Endothelial cell of umbilical vein (primary cell): Measurements from ENCODE around the gene LFNG. TPM values are rescaled to one million over a fixed set of nuclear protein-coding genes. Genes with fewer than 3 reads are reported as not detected.
A peak's percentile ranks its signal among the peaks of the same experiment; 100 is the strongest.

Experiments
- BruUV-seq: library from RNA; stranded (reverse); fragments of 400-500 nt; replicated peaks from 2 replicates; lab custom pipeline; 2021; lab: Mats Ljungman, UMichigan
- CTCF ChIA-PET: fragments of 300-600, 350-600 bp; sonication (Branson Sonifier 250); formaldehyde crosslinking; loops from one replicate; lab custom pipeline; 2021; ENCODE audit warnings: antibody characterized with exemption, inconsistent platforms; lab: Charles Lee
- POLR2A ChIA-PET: fragments of 300-600, 350-600 bp; sonication (Branson Sonifier 250); formaldehyde crosslinking; loops from one replicate; lab custom pipeline; 2021; ENCODE audit warnings: antibody characterized with exemption, inconsistent platforms; lab: Charles Lee
- DNase-seq: peaks from one replicate; pipeline ENCODE4 v3.0.0-alpha.2; 2011; ENCODE audit warnings: low read depth, low spot score
- FAIRE-seq: peaks from 2 replicates; lab custom pipeline; 2011; peaks lifted over from hg19 to GRCh38; lab: Jason Lieb, UNC
- H2AFZ ChIP-seq: 2 replicates; pipeline ENCODE4 v1.6.0; 2012; ENCODE audit warnings: low read depth, low read length, control low read depth, inconsistent platforms
- H3K27ac ChIP-seq: 2 replicates; pipeline ENCODE4 v1.5.1; 2011; ENCODE audit warnings: low read depth, mild to moderate bottlenecking, control low read depth, low read length, moderate library complexity; ENCODE audit not compliant: insufficient read depth
- H3K27me3 ChIP-seq, 2 experiments: 2 replicates each; pipeline versions ENCODE4 v1.6.0 to v1.6.1; 2011; ENCODE audit warnings: low read length in 2 of 2, mixed read lengths in 1 of 2; ENCODE audit not compliant: control insufficient read depth in 2 of 2, insufficient read depth in 2 of 2
- H3K36me3 ChIP-seq, 2 experiments: 2 replicates in 1 of 2; 3 replicates in 1 of 2; pipeline ENCODE4 v1.5.1; 2011; ENCODE audit warnings: low read length in 2 of 2, mild to moderate bottlenecking in 1 of 2, moderate library complexity in 1 of 2; ENCODE audit not compliant: control insufficient read depth in 2 of 2, insufficient read depth in 2 of 2; ENCODE audit errors: extremely low read depth in 1 of 2
- H3K4me1 ChIP-seq: 3 replicates; pipeline ENCODE4 v1.5.1; 2011; ENCODE audit warnings: mild to moderate bottlenecking, low read length; ENCODE audit not compliant: control insufficient read depth, insufficient read depth; ENCODE audit errors: extremely low read depth
- H3K4me2 ChIP-seq: 2 replicates; pipeline ENCODE4 v1.6.1; 2011; ENCODE audit warnings: low read length, control low read depth, mixed read lengths; ENCODE audit not compliant: insufficient read depth
- H3K4me3 ChIP-seq, 3 experiments: fragments of 200-600 bp in 1 of 3; sonication (generic), shearing (Covaris generic) in 1 of 3; replicated peaks in 1 of 3; 2 replicates each; pipeline ENCODE4 v1.5.1; 2011 to 2016; ENCODE audit warnings: control low read depth in 3 of 3, low read length in 3 of 3, mild to moderate bottlenecking in 2 of 3, inconsistent platforms in 1 of 3, low read depth in 1 of 3, moderate library complexity in 1 of 3; ENCODE audit not compliant: insufficient read depth in 1 of 3
- H3K79me2 ChIP-seq: 2 replicates; pipeline ENCODE4 v1.6.0; 2012; ENCODE audit warnings: low read length, inconsistent platforms; ENCODE audit not compliant: control insufficient read depth, insufficient read depth
- H3K9ac ChIP-seq: replicated peaks from 2 replicates; pipeline ENCODE3; 2011; ENCODE audit warnings: low read length, control low read depth; ENCODE audit not compliant: insufficient read depth; ENCODE audit errors: extremely low read depth
- H3K9me1 ChIP-seq: replicated peaks from 3 replicates; pipeline ENCODE4 v1.6.0; 2011; ENCODE audit warnings: mild to moderate bottlenecking, low read length; ENCODE audit not compliant: control insufficient read depth, insufficient read depth; ENCODE audit errors: extremely low read depth
- H3K9me3 ChIP-seq: replicated peaks from 2 replicates; pipeline ENCODE4 v1.5.1; 2012; ENCODE audit warnings: low read length, inconsistent platforms; ENCODE audit not compliant: control insufficient read depth, insufficient read depth
- H4K20me1 ChIP-seq: replicated peaks from 2 replicates; pipeline ENCODE3; 2011; ENCODE audit warnings: mild to moderate bottlenecking, low read length; ENCODE audit not compliant: control insufficient read depth, insufficient read depth; ENCODE audit errors: extremely low read depth
- EZH2 ChIP-seq: IDR thresholded peaks from 2 replicates; pipeline ENCODE4 v1.6.1; 2012; ENCODE audit warnings: borderline replicate concordance, low read depth, mild to moderate bottlenecking, moderate library complexity, low read length, inconsistent platforms; ENCODE audit not compliant: severe bottlenecking
- FOS ChIP-seq: IDR thresholded peaks from 2 replicates; pipeline ENCODE4 v1.6.1; 2011; ENCODE audit warnings: mild to moderate bottlenecking, low read length, moderate library complexity, borderline replicate concordance; ENCODE audit not compliant: insufficient read depth
- GATA2 ChIP-seq: IDR thresholded peaks from 2 replicates; pipeline ENCODE4 v1.7.0; 2011; ENCODE audit warnings: low read depth, mild to moderate bottlenecking, moderate library complexity, mixed read lengths, low read length; ENCODE audit not compliant: insufficient read length, insufficient read depth
- JUN ChIP-seq: IDR thresholded peaks from 2 replicates; pipeline ENCODE4 v1.6.1; 2011; ENCODE audit warnings: borderline replicate concordance, low read depth; ENCODE audit not compliant: insufficient read length, insufficient read depth
- MYC ChIP-seq: IDR thresholded peaks from one replicate; pipeline ENCODE4 v1.6.1; 2011; ENCODE audit warnings: mild to moderate bottlenecking, low read depth, low read length
- POLR2A ChIP-seq: IDR thresholded peaks from 2 replicates; pipeline ENCODE4 v1.6.1; 2012; ENCODE audit warnings: low read depth, mild to moderate bottlenecking, control low read depth, low read length
- POLR2AphosphoS5 ChIP-seq: IDR thresholded peaks from 2 replicates; pipeline ENCODE4 v1.6.1; 2012; ENCODE audit warnings: low read depth, mild to moderate bottlenecking, control low read depth, low read length, moderate library complexity; ENCODE audit not compliant: insufficient read depth
- dilution Hi-C: fragments of 300-500 bp; cut with MboI; formaldehyde crosslinking; loops from one replicate; pipeline ENCODE4 v1.15.0; 2019; ENCODE audit warnings: low sequenced_read_pairs; ENCODE audit not compliant: extremely low pct_ligation_motif_present
- intact Hi-C: fragments of 100-400 bp; cut with micrococcal nuclease; formaldehyde crosslinking; loops from one replicate; pipeline ENCODE4 v1.10.0; 2022
- polyA plus RNA-seq, 4 experiments: library from polyadenylated mRNA; depleted of rRNA in 3 of 4; stranded (reverse) in 3 of 4; unstranded in 1 of 4; fragments of >200 nt; gene quantifications; 2 replicates each; pipeline versions ENCODE4 v1.2.1 to v1.2.3, GENCODE V29; 2011 to 2012; ENCODE audit warnings: missing spikeins in 1 of 4
- total RNA-seq: library from RNA; stranded (reverse); gene quantifications from 2 replicates; pipeline ENCODE4 v1.2.3, GENCODE V29; 2021
- TF ChIP-seq, protein P1 (sequence below): IDR thresholded peaks from 2 replicates; pipeline ENCODE4 v1.6.1; 2011; ENCODE audit not compliant: insufficient read depth, insufficient read length
- TF ChIP-seq, protein P2 (sequence below), 2 donors: IDR thresholded peaks; 1 replicate in 1 of 2; 2 replicates in 1 of 2; pipeline ENCODE4 v1.5.1; 2011; ENCODE audit warnings: low read length in 2 of 2, mild to moderate bottlenecking in 2 of 2, moderate library complexity in 2 of 2, control low read depth in 1 of 2, inconsistent platforms in 1 of 2, low read depth in 1 of 2; ENCODE audit not compliant: insufficient read depth in 1 of 2; ENCODE audit errors: extremely low read depth in 1 of 2

LFNG gene
- total and polyA plus RNA-seq, 2 donors (not counting 3 experiments of a cell fraction or from before 2014, with no cell fraction given): 12.6 to 13.1 TPM

DNA sequence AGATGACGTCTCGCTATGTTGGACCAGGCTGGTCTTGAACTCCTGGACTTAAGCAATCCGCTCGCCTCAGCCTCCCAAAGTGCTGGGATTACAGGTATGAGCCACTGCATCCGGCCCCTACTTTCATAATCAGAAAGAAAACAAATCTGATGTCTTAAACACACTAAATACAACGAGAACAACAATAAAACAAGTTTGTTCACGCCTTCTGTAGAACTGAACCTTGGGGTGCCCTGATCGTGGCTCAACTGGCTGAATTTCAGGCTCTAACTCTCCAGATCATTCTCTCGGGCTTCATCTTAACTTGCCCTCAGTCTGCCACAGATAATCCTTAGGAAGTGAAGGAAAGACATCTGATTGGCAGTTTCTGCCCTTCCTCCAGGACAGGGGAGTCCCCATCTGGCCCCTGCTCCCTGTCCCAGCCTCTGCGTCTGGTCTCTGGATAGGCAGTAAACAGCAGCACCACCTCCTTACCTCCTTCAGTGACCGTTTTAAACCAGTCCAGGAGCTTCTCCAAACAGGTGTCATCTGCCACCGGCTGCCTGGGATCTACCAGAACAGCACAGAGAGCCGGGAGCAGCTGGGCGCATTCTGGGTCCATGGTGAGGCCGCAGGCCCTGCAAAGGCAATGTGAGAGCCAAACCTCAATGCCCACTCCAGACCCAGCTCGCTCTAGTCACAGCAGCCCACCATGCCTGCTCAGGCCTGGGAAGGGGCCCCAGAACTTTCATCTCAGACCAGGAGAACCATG lies 34.4 kb downstream of the LFNG start:
- ChIA-PET CTCF (no interaction called here), POLR2A (no interaction called here)
- Histone ChIP-seq H4K20me1 (no peaks in the 10 kb centered on the region), H3K4me3 (peak overlapping the region in 1 of 3 experiments; percentile 81), H3K36me3 (peaks cover 0 to 2% of the 10 kb centered on the region in 2 experiments), H3K9me1 (no peaks in the 10 kb centered on the region), H3K27ac (no peak overlapping the region), H3K4me2 (peak overlapping the region; percentile 64), H2AFZ (no peak overlapping the region), H3K9ac (no peak overlapping the region), H3K9me3 (no peaks in the 10 kb centered on the region), H3K79me2 (peaks cover 13% of the 10 kb centered on the region), H3K27me3 (no peaks in the 10 kb centered on the region), H3K4me1 (peaks cover 9% of the 10 kb centered on the region)
- DNase-seq (no peak), FAIRE-seq (no peak)
- TSS peak; percentile 20 for BruUV-seq
- dilution Hi-C loops: no loop called here
- intact Hi-C loops: loop anchor here (2.0 kb wide), 3 partner anchors 25 to 79 kb away; no protein-coding TSS in a partner anchor
- TF ChIP-seq POLR2A (no peak), MYC (no peak), FOS (no peak), POLR2AphosphoS5 (no peak), GATA2 (no peak), EZH2 (no peak), JUN (no peak)
- TF ChIP-seq, protein P1, sequence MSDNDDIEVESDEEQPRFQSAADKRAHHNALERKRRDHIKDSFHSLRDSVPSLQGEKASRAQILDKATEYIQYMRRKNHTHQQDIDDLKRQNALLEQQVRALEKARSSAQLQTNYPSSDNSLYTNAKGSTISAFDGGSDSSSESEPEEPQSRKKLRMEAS: no peak
- TF ChIP-seq, protein P2, sequence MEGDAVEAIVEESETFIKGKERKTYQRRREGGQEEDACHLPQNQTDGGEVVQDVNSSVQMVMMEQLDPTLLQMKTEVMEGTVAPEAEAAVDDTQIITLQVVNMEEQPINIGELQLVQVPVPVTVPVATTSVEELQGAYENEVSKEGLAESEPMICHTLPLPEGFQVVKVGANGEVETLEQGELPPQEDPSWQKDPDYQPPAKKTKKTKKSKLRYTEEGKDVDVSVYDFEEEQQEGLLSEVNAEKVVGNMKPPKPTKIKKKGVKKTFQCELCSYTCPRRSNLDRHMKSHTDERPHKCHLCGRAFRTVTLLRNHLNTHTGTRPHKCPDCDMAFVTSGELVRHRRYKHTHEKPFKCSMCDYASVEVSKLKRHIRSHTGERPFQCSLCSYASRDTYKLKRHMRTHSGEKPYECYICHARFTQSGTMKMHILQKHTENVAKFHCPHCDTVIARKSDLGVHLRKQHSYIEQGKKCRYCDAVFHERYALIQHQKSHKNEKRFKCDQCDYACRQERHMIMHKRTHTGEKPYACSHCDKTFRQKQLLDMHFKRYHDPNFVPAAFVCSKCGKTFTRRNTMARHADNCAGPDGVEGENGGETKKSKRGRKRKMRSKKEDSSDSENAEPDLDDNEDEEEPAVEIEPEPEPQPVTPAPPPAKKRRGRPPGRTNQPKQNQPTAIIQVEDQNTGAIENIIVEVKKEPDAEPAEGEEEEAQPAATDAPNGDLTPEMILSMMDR (IDR thresholded peaks at IDR 0.05; ENCODE audit: extremely low read depth in 1 of 2, insufficient read depth in 1 of 2, low read depth in 1 of 2, low read length in 2 of 2): no peak
